Measurements from ENCODE around the gene ENO4. TPM values are rescaled to one million over a fixed set of nuclear protein-coding genes. Genes with fewer than 3 reads are reported as not detected.

The ENO4 gene
- total and polyA plus RNA-seq, 4 donors: 0.41 to 0.51 TPM; not detected in 2

DNA sequence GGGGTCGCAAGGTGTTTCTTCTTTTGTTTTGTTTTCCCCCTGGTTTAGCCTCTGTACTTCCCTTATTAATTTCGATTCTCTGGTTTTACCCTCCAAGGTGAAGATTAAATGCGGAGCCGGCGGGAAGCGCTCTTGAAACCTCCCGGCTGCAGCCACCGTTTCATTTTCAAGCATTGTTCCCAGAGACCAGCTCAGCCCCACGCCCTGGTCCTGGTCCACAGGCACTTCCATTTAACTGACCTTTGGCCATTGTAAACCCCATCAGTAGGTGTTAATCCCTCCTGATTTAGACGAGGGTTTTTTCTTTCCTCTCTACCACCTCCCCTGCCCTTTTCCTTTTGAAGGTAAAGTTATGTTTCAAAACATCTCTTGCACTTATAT lies 39.2 kb upstream of the ENO4 start:
- ATAC-seq (ENCODE audit: low FRiP score) (no peak), DNase-seq (no peak)
- Histone ChIP-seq H3K27ac (ENCODE audit: low read depth in 1 of 2, low read length in 2 of 2) (no peak overlapping the region), H3K4me3 (ENCODE audit: low read length in 2 of 2) (no peak overlapping the region), H3K27me3 (ENCODE audit: control insufficient read depth in 1 of 2, insufficient read depth in 2 of 2, low read length in 1 of 2) (no peaks in the 10 kb centered on the region), H3K9me3 (ENCODE audit: control insufficient read depth, low read length) (no peaks in the 10 kb centered on the region), H3K36me3 (ENCODE audit: control insufficient read depth in 1 of 2, insufficient read depth in 2 of 2, low read length in 1 of 2) (no peaks in the 10 kb centered on the region), H3K4me1 (ENCODE audit: control insufficient read depth in 1 of 2, insufficient read depth in 2 of 2, low read length in 2 of 2) (no peaks in the 10 kb centered on the region)
- intact Hi-C loops (cut with DNase I): no loop called here
- 69 to 72% methylated on average over 10 of the region's 10 CpGs for WGBS, 2 donors

DNA sequence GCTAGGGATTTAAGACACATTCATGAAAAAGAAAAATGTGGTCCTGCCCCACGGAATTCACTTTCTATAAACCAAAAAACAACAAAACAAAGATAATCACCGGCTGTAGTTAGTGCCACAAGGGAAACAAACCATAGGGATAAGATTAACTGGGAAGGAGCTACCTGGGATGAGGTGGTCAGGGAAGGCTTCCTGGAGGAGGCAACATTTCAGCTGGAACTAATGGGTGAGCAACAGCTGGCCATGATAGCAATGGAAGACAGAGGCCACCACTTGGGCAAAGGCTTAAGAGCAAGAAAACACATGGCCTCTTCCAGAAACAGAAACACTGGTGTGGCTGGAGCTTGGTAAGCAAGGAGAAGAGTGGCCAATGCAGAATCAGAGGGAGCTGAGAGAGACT lies 38.4 kb upstream of the ENO4 start:
- no peak for DNase-seq
- Histone ChIP-seq H3K27ac (ENCODE audit: low read depth in 1 of 2, low read length in 2 of 2) (no peak overlapping the region), H3K36me3 (ENCODE audit: control insufficient read depth in 1 of 2, insufficient read depth in 2 of 2, low read length in 1 of 2) (no peaks in the 10 kb centered on the region), H3K27me3 (ENCODE audit: control insufficient read depth in 1 of 2, insufficient read depth in 2 of 2, low read length in 1 of 2) (no peaks in the 10 kb centered on the region), H3K9me3 (ENCODE audit: control insufficient read depth, low read length) (no peaks in the 10 kb centered on the region), H3K4me3 (ENCODE audit: low read length in 2 of 2) (no peak overlapping the region), H3K4me1 (ENCODE audit: control insufficient read depth in 1 of 2, insufficient read depth in 2 of 2, low read length in 2 of 2) (no peaks in the 10 kb centered on the region)
- 81 to 82% methylated on average over 2 of the region's 2 CpGs for WGBS, 2 donors
- ATAC-seq (ENCODE audit: low FRiP score): no peak
- intact Hi-C loops (cut with DNase I): no loop called here

DNA sequence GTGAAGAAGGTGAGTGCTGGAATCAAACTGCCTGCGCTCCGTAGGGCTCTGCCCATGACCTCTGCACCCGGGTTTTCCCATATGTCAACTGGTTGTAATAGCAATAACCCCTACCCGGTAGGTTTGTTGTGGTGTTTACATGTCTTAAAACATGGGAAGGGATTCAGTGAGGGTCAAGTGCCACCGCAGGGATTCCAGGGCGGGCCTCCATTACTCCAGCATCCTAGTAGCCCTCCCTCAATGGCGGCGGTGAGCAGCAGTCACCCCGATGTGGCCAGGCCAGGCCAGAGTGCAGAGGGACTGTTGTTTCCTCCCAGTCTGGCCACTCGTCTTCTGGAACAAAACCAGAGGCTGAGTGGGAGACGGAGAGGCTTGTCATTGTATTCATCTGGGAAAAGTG lies 37.6 kb upstream of the ENO4 start:
- Histone ChIP-seq H3K4me1 (ENCODE audit: control insufficient read depth in 1 of 2, insufficient read depth in 2 of 2, low read length in 2 of 2) (no peaks in the 10 kb centered on the region), H3K36me3 (ENCODE audit: control insufficient read depth in 1 of 2, insufficient read depth in 2 of 2, low read length in 1 of 2) (no peaks in the 10 kb centered on the region), H3K27ac (ENCODE audit: low read depth in 1 of 2, low read length in 2 of 2) (no peak overlapping the region), H3K4me3 (ENCODE audit: low read length in 2 of 2) (no peak overlapping the region), H3K27me3 (ENCODE audit: control insufficient read depth in 1 of 2, insufficient read depth in 2 of 2, low read length in 1 of 2) (no peaks in the 10 kb centered on the region), H3K9me3 (ENCODE audit: control insufficient read depth, low read length) (no peaks in the 10 kb centered on the region)
- ATAC-seq (ENCODE audit: low FRiP score): no peak
- no peak for DNase-seq
- WGBS, 2 donors: 80 to 85% methylated on average over 11 of the region's 11 CpGs
- intact Hi-C loops (cut with DNase I): no loop called here

DNA sequence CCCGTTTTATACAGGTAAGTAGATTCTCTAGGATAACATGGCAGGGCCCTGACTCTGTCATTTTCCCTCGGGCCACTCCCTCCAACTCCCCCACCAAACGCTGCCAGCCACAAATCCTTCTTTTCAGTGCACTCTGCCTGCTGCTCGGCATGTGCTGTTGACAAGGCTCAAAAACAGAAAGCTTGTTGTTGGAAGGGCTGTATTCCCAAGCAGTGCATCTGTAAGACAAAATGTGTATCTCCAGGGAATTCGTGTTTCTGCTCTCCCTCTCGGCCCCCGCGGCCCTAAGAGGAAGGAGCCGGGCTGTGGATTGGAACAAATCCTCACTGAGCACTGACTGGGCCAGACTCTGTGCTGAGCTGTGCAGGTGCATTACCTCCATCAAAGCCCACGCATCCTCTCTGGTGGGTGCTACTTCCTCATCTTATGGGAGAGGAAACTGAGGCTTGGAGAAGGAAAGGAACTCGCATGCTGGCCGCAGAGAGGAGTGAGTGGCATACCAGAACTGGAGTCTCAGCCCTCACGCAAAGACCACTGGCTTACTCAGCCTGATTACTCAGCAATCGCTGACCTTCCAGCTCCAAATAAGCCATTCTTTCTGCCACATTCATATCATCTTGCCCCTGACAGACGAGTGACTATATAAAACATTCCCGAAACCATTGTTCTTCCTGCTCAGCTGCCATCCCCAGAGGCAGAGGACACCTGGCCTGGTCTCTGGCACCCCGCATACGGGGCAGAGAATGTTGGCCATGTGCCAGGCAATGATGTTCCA lies 33.5 kb upstream of the ENO4 start:
- Histone ChIP-seq H3K4me3 (ENCODE audit: low read length in 2 of 2) (no peak overlapping the region), H3K9me3 (ENCODE audit: control insufficient read depth, low read length) (no peaks in the 10 kb centered on the region), H3K4me1 (ENCODE audit: control insufficient read depth in 1 of 2, insufficient read depth in 2 of 2, low read length in 2 of 2) (no peaks in the 10 kb centered on the region), H3K27ac (ENCODE audit: low read depth in 1 of 2, low read length in 2 of 2) (no peak overlapping the region), H3K36me3 (ENCODE audit: control insufficient read depth in 1 of 2, insufficient read depth in 2 of 2, low read length in 1 of 2) (no peaks in the 10 kb centered on the region), H3K27me3 (ENCODE audit: control insufficient read depth in 1 of 2, insufficient read depth in 2 of 2, low read length in 1 of 2) (no peaks in the 10 kb centered on the region)
- WGBS, 2 donors: 64 to 65% methylated on average over 18 of the region's 18 CpGs
- intact Hi-C loops (cut with DNase I): no loop called here
- ATAC-seq (ENCODE audit: low FRiP score): no peak
- DNase-seq: no peak

DNA sequence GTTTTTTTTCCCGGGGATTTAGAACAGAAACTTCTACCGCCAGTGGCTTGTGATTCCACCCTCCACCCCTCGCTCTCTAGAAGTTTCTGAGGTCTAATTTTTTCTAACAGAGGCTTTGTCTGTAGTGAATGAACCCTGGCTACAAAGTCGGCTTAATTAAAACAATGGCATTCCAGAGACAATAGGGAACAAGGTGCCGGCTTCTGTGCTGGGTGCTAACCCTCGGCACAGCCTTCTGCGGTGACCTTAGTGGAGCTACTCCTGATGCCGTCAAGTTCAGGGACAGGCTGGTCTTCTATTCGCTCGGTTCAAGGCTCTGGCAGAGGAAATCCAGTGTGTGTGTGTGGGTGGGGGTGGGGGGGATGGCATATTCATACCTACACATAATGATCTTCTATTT lies 32.1 kb upstream of the ENO4 start:
- WGBS, 2 donors: 68% methylated on average over 10 of the region's 10 CpGs
- Histone ChIP-seq H3K9me3 (ENCODE audit: control insufficient read depth, low read length) (no peaks in the 10 kb centered on the region), H3K27ac (ENCODE audit: low read depth in 1 of 2, low read length in 2 of 2) (no peak overlapping the region), H3K27me3 (ENCODE audit: control insufficient read depth in 1 of 2, insufficient read depth in 2 of 2, low read length in 1 of 2) (no peaks in the 10 kb centered on the region), H3K4me1 (ENCODE audit: control insufficient read depth in 1 of 2, insufficient read depth in 2 of 2, low read length in 2 of 2) (no peaks in the 10 kb centered on the region), H3K4me3 (ENCODE audit: low read length in 2 of 2) (no peak overlapping the region), H3K36me3 (ENCODE audit: control insufficient read depth in 1 of 2, insufficient read depth in 2 of 2, low read length in 1 of 2) (no peaks in the 10 kb centered on the region)
- ATAC-seq (ENCODE audit: low FRiP score) (no peak), DNase-seq (no peak)
- intact Hi-C loops (cut with DNase I): no loop called here

DNA sequence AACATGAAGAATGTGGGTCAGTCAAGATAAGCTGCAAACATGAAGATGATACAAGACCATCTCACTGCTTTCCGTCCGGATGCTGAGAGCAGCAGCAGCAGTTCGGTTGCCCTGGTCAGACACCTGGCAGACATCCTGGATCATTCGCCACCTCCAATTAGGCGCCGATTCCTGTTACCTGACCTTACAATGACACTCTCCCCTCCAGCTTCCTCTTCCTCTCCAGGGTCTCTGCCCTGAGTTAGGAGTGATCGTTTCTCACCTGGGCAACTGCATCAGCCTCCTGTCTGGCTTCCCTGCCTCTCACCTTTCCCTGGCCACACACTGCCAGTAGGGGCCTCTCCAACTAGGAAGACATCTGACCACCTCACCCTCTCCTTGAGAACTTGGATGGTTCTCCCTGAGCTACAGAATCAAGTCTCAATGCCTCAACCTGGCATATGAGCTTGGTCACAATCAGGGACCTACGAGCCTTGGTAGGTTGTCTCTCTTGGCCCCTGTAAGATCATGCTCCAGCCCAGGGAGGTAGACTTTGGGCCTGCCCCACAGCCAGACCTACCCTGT lies 31.4 kb upstream of the ENO4 start:
- Histone ChIP-seq H3K27ac (ENCODE audit: low read depth in 1 of 2, low read length in 2 of 2) (no peak overlapping the region), H3K4me1 (ENCODE audit: control insufficient read depth in 1 of 2, insufficient read depth in 2 of 2, low read length in 2 of 2) (no peaks in the 10 kb centered on the region), H3K36me3 (ENCODE audit: control insufficient read depth in 1 of 2, insufficient read depth in 2 of 2, low read length in 1 of 2) (no peaks in the 10 kb centered on the region), H3K4me3 (ENCODE audit: low read length in 2 of 2) (no peak overlapping the region), H3K27me3 (ENCODE audit: control insufficient read depth in 1 of 2, insufficient read depth in 2 of 2, low read length in 1 of 2) (no peaks in the 10 kb centered on the region), H3K9me3 (ENCODE audit: control insufficient read depth, low read length) (no peaks in the 10 kb centered on the region)
- no peak for DNase-seq
- no peak for ATAC-seq (ENCODE audit: low FRiP score)
- intact Hi-C loops (cut with DNase I): no loop called here
- WGBS, 2 donors: 81 to 85% methylated on average over 8 of the region's 8 CpGs

DNA sequence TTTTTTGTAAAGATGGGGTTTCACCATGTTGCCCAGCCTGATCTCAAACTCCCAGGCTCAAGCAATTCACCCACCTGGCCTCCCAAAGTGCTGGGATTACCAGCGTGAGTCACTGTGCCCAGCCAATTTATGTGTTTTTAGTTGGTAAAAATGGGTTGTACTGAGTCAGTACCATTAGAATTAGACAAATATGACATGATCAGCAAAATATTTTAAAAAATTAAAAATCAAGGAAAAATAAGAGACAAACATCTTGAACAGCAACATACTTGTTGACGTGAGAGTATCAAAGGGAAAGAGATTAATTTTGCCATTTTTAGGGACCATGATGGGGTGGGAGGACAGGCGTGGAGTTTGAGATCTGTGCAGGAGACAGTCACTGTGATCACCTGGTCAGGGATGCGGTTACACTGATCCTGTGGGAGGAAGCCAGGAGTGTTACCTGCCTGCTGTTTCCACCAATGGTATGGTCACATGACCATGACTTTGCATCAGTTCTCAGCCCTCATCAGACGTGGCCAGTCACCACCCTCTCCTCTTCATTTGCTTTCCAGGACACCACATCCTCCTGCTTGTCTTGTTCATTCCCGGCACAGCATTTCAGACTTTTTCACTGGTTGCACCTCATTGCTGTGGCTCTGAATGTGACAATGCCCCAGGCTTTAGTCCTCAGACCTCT lies 29.2 kb upstream of the ENO4 start:
- no peaks in the 10 kb centered on the region for H3K36me3 ChIP-seq (ENCODE audit: control insufficient read depth in 1 of 2, insufficient read depth in 2 of 2, low read length in 1 of 2)
- ATAC-seq (ENCODE audit: low FRiP score): no peak
- H3K27me3 ChIP-seq (ENCODE audit: control insufficient read depth in 1 of 2, insufficient read depth in 2 of 2, low read length in 1 of 2): no peaks in the 10 kb centered on the region

DNA sequence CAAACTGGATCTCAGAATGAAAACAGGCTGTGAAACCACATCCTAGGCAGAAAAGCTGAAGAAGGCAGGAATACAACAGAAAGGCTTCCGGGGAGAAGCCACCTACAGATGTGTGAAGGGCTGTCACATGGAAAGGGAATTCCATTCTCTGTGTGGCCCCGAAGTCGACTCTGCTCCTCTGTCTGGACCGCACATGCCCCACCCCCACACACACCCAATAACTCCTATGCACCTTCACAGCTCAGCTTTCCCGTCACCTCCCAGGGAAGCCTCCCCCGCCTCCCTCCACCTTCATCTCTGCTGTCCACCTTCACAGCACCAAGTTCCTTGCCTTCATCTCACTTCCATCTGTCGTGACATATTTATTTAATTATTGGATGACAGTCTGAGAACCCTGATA lies 23.4 kb upstream of the ENO4 start:
- ATAC-seq (ENCODE audit: low FRiP score): no peak
- Histone ChIP-seq H3K4me1 (ENCODE audit: control insufficient read depth in 1 of 2, insufficient read depth in 2 of 2, low read length in 2 of 2) (no peaks in the 10 kb centered on the region), H3K36me3 (ENCODE audit: control insufficient read depth in 1 of 2, insufficient read depth in 2 of 2, low read length in 1 of 2) (no peaks in the 10 kb centered on the region), H3K27ac (ENCODE audit: low read depth in 1 of 2, low read length in 2 of 2) (no peak overlapping the region), H3K27me3 (ENCODE audit: control insufficient read depth in 1 of 2, insufficient read depth in 2 of 2, low read length in 1 of 2) (no peaks in the 10 kb centered on the region), H3K4me3 (ENCODE audit: low read length in 2 of 2) (no peak overlapping the region), H3K9me3 (ENCODE audit: control insufficient read depth, low read length) (no peaks in the 10 kb centered on the region)
- DNase-seq: no peak
- 57 to 68% methylated on average over 7 of the region's 7 CpGs for WGBS, 2 donors
- intact Hi-C loops (cut with DNase I): no loop called here

More for the DNA sequence above, 29.2 kb upstream of the ENO4 start:
- no peak for DNase-seq
- Histone ChIP-seq H3K4me1 (ENCODE audit: control insufficient read depth in 1 of 2, insufficient read depth in 2 of 2, low read length in 2 of 2) (no peaks in the 10 kb centered on the region), H3K9me3 (ENCODE audit: control insufficient read depth, low read length) (no peaks in the 10 kb centered on the region), H3K4me3 (ENCODE audit: low read length in 2 of 2) (no peak overlapping the region), H3K27ac (ENCODE audit: low read depth in 1 of 2, low read length in 2 of 2) (no peak overlapping the region)
- intact Hi-C loops (cut with DNase I): no loop called here
- WGBS, 2 donors: 84 to 85% methylated on average over 6 of the region's 6 CpGs

DNA sequence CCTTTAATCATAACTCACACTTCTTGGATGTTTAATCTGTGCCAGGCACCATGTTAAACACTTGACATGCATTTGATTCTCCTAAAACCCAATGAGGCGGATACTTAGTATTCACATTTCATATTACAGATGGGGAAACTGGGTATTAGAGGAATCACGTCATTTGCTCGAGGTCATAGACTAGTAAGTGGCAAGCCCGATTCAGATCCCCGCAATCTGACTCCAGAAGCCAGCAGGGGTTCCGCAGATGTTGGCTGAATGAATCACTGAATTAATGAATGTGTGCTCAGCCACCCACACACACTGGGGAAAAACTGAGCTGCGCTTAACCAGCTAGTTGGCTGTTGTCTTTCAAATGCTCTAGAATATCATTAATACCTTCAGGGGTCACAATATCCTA lies 22.5 kb upstream of the ENO4 start:
- Histone ChIP-seq H3K27ac (ENCODE audit: low read depth in 1 of 2, low read length in 2 of 2) (no peak overlapping the region), H3K4me1 (ENCODE audit: control insufficient read depth in 1 of 2, insufficient read depth in 2 of 2, low read length in 2 of 2) (no peaks in the 10 kb centered on the region), H3K27me3 (ENCODE audit: control insufficient read depth in 1 of 2, insufficient read depth in 2 of 2, low read length in 1 of 2) (no peaks in the 10 kb centered on the region), H3K36me3 (ENCODE audit: control insufficient read depth in 1 of 2, insufficient read depth in 2 of 2, low read length in 1 of 2) (no peaks in the 10 kb centered on the region), H3K9me3 (ENCODE audit: control insufficient read depth, low read length) (no peaks in the 10 kb centered on the region), H3K4me3 (ENCODE audit: low read length in 2 of 2) (no peak overlapping the region)
- intact Hi-C loops (cut with DNase I): no loop called here
- ATAC-seq (ENCODE audit: low FRiP score): no peak
- 84% methylated on average over 7 of the region's 7 CpGs for WGBS, 2 donors
- no peak for DNase-seq

All from aorta (tissue), 5 donors.